VCaP (cell line): ENCODE data around the gene TMEM11.

ENCODE experiments used
- H3K27ac ChIP-seq: fragments of 450-650 bp; 2 replicates; pipeline ENCODE4 v1.5.1; 2017
- TF ChIP-seq, protein P1 (sequence below): fragments of 450-650 bp; conservative IDR thresholded peaks from 2 replicates; pipeline ENCODE4 v1.5.1; 2017; ENCODE audit warnings: mild to moderate bottlenecking, moderate library complexity

The TMEM11 gene

DNA sequence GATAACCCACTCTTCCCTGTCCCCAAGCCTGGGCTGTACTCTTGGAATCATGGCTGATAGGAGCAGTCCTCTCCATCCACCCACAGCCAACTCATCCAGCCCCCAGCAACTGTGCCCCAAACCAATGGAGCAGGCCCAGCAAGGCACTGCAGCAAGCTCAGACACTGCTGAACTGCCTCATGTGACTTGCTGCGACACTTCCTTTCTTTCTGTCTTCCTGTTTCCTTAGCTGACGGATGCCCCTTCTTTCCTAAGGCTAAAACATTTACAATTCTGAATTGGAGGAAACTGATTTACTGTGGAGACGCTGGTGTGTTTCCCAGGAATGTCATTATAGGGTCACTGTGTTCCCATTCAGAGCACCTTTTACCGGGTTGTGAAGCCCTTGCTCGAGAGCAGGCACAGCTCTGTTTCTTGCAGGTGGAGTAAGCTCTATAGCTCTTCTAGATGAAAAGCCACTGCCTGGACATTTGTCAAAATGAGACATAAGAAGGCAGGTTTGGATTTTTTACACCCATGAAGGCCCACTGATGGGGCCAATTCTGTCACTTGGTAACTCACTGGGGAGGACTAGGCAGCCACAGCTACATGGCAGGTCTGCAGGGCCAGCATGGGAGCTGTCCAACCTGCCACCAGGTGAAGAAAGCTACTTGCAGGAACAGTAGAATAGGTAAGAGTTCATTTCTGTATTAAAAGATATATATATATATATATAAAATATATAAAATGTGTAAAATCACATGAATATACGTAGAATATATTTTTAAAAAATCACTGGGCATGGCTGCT, 27.4 kb downstream of the TMEM11 start:
- no peak overlapping the region for H3K27ac ChIP-seq
- TF ChIP-seq, protein P1, sequence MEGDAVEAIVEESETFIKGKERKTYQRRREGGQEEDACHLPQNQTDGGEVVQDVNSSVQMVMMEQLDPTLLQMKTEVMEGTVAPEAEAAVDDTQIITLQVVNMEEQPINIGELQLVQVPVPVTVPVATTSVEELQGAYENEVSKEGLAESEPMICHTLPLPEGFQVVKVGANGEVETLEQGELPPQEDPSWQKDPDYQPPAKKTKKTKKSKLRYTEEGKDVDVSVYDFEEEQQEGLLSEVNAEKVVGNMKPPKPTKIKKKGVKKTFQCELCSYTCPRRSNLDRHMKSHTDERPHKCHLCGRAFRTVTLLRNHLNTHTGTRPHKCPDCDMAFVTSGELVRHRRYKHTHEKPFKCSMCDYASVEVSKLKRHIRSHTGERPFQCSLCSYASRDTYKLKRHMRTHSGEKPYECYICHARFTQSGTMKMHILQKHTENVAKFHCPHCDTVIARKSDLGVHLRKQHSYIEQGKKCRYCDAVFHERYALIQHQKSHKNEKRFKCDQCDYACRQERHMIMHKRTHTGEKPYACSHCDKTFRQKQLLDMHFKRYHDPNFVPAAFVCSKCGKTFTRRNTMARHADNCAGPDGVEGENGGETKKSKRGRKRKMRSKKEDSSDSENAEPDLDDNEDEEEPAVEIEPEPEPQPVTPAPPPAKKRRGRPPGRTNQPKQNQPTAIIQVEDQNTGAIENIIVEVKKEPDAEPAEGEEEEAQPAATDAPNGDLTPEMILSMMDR: no peak

DNA sequence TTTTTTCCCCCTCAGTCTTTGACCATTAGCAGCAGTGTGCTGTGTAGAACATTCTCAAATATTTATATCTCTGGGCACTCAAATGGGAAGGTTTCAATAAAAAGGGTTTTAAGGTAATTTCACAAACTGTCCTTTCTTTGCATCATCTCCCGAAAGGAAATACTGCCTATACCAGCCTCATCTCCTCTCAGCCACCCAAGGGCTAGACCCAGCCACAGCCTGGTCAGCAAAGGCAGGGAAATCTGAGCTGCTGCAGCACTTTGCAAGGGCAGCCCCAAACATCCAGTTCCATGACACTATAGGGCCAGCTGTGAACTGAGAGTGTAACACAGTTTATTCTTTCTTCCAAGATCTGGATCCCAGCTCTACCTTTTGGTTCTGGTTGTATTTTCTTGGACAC, 28.9 kb downstream of the TMEM11 start:
- no peak overlapping the region for H3K27ac ChIP-seq
- TF ChIP-seq, protein P1: no peak

DNA sequence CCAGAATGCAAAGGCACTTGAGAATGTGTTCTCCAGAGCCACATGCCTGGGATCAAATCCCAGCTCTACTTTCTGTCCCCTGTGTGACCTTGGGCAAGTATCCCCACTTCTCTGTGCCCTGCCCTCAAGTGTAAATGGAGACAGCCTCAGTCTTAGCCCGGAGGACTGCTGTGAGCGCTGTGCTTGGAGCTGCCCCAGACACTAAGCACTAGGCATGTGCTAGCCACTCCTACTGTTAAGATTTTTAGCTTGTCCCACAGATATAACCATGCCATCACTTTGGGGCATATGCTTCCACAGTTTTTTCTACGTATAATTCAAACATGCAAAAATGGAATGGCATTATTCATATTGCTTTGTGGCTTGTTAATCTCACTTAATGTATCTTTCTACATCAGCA, 29.4 kb downstream of the TMEM11 start:
- TF ChIP-seq, protein P1: no peak
- H3K27ac ChIP-seq: no peak overlapping the region

DNA sequence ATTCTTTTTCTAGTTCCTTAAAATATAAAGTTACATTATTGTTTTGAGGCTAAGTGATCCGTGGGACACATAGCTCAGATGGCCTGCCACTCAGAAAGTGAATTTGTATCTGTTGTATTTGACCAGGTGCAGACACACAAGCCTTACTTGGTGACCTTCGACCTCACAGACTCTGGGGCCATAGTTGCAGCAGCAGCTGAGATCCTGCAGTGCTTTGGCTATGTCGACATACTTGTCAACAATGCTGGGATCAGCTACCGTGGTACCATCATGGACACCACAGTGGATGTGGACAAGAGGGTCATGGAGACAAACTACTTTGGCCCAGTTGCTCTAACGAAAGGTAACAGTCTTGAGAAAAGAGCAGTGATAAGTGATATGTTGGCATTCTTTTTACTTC, 30.5 kb downstream of the TMEM11 start:
- no peak overlapping the region for H3K27ac ChIP-seq
- TF ChIP-seq, protein P1: no peak

DNA sequence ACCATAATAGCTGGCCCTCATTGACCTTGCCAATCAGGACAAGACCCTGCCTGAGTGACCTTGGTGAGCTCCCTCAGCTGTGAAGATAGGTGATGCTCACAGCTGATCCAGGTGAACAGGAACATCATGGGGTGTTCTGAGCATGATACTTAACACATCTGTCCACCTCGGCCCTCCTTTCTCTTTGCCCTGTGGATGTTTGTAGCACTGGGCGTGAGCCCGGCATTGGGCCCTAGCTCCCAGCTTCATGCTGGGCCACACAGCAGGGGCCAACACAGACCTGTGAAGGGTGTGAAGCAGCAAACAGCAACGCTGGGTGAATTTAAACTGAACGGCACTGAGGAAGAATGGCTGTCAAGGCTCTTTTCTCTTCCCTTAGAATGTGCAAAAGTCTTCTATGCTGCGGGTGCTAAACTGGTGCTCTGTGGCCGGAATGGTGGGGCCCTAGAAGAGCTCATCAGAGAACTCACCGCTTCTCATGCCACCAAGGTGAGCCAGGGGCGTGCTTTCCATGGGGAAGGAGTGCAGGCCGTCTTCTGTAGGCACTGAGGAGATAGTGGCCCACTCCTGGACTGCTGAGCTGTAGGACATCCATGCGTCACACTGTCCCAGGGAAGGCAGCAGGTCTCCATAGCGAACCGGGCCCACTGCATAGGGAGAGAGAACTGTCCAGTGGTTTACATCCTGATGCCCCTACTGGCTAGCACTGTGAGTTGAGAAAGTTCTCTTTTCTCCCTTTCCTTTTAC, 35.9 kb downstream of the TMEM11 start:
- H3K27ac ChIP-seq: no peak overlapping the region
- TF ChIP-seq, protein P1: no peak

DNA sequence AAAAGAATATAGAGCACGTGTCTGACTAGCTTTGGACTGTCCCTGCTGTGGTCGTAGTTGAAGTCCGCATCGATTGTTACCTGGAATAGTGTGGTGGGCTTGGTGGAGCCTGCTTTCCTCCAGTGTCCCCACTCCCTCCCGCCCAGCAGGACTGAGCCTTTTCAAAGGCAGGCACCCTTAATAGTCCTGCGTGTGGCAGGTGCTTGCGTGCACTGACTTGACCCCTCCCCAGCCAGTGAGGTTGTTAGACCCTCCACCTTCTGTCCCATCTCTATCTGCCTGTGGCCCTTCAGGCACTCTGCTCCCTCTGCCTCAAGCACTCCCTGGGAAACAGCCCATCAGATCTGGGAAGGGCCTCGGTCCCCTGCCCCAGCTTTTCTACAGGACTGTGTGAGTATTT, 36.6 kb downstream of the TMEM11 start:
- TF ChIP-seq, protein P1: no peak
- H3K27ac ChIP-seq: no peak overlapping the region

DNA sequence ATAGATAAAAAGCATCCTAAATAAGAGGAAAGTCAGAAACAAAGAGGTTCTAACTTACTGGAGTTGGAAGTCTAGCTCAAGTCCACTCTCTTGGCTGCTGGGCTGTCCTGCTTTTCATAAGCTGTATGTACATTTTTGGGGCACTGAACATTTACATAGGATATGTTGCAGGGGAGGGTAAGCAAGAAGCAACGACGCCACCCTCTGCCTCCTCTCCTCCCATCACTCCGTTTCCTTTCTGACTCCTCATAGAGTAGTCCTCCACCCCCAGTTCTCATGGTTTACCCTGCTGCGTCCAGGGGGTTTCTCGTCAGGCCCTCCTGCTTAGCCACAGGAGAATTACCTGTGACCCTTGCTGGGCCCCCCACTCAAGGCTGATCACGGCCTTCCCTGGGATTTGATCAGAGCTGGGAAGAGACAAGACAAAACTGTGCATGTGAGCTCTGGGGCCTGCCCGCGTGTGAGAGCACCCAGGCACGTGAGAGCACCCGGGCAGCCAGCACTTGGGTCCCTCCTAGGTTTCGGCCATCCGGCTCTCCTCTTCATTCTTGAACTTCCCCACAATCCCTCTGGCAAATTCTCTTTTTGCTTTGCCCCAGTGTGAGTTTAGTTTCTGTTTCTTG, 37.1 kb downstream of the TMEM11 start:
- H3K27ac ChIP-seq: no peak overlapping the region
- TF ChIP-seq, protein P1: no peak
